NCI-H2107 (cell line): ENCODE data around the gene KLF6.

ENCODE experiments used
- DNase-seq: peaks from one replicate; lab custom pipeline; 2025; lab: John Stamatoyannopoulos, UW

Gene KLF6

DNA sequence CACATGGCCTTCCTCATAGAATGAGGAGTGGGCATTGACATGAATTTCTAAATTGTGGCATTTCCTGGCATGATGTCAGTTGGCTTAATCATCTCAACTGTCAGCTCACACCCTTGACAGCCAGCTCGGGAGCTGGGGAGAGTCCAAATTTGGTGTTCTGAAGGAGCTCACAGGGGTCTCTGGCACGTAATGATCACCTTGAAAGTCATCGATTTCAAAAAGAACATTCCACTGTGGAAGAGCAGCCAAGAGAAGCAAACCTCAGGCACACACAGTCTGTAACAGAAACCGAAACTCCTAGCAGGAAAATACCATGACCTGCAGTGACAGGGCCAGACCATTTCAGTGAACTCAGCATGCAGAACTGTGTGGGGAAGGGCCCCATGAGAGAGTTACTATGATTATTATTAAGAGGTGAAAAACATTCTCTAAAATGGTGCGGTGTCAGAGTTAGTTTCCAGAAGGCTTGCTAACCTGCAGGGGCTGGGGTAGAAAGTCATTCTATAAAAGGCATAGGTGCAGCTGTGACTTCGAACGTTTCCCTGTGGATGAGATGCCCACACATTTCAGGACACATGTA is 26.4 kb upstream of the KLF6 start:
- no peak for DNase-seq

- DNase-seq: no peak
Observed at GRCh38 chr10:3808689-3809199, 23.7 kb upstream of the KLF6 start.

- DNase-seq: no peak
Observed at GRCh38 chr10:3807928-3808496, 23.0 kb upstream of the KLF6 start.

DNA sequence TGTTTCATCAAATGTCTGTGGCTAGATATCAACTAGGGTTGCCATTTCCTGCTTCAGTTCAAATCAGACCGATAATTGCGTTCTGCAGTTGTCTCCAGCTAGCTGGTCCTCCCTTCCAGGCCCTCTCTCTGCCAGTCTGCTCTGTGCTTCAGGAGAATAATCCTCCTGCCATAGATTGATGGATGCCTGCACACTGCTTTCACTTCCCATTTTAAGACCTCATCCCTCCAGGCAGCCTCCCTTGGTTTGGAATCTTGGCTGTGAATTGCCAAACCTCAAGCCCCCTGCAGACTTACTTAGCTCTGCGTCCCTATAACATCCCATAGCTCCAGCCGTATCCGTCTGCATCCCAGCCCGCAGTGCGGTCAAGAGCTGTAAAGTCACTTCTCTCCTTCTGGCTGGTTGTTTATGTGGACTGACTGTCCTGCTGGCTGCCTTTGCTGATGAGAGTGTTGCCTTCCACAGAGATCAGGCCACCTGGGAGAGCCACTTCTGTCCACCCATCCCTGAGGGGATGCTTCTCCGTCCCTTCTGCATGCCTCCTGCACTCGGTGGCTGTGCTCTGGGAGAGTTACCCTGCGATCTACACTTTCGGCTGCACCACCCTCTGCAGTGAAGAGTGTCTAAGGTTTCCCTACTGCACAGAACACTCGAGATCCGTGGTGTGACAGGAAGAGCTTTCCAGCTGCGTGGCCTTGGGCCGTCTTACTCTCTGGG is 22.4 kb upstream of the KLF6 start:
- DNase-seq: no peak

- DNase-seq: no peak
Observed at GRCh38 chr10:3806603-3807002, 21.6 kb upstream of the KLF6 start.

- DNase-seq: no peak
Observed at GRCh38 chr10:3805791-3806461, 20.9 kb upstream of the KLF6 start.

- no peak for DNase-seq
Observed at GRCh38 chr10:3805201-3805790, 20.3 kb upstream of the KLF6 start.

GRCh38 chr10:3803927-3804741 is 19.1 kb upstream of the KLF6 start:
- DNase-seq: no peak

GRCh38 chr10:3803295-3803926 is 18.4 kb upstream of the KLF6 start:
- no peak for DNase-seq

DNA sequence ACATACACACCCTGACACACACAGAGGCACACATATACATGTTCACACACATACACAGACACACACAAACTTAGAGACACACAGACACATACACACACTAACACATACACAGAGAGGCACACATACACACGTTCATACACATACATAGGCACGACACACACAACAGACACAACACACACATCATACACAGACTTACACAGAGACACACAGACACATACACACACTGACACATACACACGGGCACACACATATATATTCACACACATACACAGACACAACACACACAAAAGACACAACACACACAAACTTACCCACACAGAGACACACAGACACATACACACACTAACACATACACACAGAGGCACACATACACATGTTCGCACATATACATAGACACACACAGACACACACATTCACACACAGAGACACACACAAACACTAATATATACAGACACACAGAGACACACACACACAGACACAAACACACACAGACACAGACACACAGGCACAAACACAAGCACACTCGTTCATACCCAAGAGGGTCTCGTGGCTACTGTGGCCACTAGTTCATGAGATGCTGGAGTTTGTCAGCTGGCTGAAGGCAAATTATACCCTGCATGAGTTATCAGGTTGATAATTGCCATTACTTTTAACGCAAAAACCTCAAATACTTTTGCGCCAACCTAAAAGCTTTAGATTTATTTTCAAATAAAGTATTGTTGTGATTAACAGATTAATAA is 17.7 kb upstream of the KLF6 start:
- DNase-seq: no peak

DNA sequence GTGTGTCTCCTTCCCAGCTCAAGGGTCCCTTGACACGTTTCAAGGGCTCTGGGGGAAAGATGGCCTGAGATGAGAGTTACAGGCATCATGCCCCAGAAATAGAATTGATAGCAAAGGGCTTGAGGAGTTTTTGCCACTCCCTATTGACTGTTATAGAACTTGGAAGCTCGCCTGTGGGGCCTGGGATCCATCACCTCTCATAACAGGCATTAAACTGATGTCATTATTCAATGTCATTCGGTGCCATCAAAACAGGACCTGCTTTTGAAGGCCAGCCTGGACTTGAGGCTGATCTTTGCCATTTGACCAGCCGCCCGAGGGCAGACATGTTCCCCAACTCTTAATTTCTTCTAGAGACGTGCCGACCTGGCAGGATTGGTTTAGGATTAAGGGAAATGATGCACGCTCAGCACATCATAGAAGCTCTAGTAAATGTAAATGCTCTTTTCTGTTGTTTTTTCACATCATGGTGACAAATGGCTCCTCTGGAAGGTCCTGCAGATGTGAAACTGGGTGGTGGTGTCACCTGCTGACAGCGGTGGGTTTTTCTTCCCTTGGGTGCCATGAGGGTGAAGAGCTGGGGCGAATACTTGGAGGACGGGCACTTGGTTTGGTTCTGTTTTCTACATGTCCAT is 16.7 kb upstream of the KLF6 start:
- DNase-seq: no peak

DNA sequence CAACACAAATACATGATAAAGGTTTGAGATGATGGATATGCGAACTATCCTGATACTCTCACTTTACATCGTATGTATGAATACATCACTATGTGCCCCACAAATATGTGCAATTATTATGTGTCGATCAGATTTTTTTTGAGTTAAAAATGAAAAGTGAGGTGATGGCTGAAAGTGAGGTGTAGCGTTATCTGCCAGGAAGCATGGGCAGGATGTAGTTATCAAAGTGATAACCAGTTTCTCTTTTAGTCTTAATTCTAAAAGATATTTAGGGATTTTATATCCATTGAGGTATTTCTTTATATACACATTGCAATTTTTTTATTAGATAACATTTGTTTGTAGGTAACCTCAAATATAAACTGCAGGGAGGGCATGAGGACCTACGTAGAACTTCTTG is 15.6 kb upstream of the KLF6 start:
- DNase-seq: no peak

DNA sequence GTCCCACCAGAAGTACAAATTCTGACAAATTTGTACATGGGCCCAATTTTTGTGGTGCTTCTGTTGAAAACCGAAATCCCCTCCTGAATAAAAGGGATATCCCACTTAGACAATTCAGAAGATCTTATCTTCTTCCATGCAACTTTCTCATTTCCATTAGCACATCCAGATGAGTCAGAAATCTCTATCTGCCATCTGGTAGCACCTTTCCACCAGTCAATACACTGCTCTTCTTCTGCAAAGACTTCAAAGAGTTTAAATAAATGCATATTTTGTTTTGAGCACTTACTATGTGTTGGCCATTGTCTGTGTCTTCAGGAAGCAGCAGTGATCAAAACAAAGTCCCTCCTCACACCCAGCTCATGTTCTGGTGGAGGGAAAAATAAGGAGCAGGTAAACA is 12.7 kb upstream of the KLF6 start:
- DNase-seq: no peak

GRCh38 chr10:3793553-3793952 is 8.5 kb upstream of the KLF6 start:
- no peak for DNase-seq

- no peak for DNase-seq
Observed at GRCh38 chr10:3792710-3793219, 7.8 kb upstream of the KLF6 start.

DNA sequence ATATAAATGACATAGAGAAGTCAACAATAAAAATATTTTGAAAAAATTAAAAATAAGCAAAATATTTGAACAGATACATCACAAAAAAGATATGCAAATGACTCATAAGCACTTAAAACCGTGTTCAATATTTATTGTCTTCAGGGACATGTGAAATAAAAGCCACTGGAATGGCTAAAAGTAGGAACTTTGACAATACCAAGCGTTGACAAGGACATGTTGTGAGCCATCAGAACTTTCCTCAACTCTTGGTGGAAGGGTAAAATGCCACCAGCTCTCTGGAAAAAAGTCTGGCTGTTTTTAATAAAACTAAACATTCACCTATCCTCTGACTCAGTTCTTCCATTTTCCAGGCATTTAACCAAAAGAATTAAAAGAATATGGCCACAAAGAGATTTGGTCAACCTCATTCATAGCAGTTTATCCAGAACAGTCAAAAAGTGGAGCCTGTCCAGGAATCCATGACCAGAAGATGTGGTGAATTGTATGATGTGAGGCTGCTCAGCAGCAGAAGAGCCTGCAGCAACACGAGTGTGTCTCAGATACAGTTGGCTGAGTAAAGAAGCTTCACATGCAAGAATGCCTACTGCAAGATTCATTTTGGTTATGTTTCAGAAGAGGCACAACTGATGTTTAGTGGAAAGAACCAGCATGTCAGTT is 7.1 kb upstream of the KLF6 start:
- no peak for DNase-seq

DNA sequence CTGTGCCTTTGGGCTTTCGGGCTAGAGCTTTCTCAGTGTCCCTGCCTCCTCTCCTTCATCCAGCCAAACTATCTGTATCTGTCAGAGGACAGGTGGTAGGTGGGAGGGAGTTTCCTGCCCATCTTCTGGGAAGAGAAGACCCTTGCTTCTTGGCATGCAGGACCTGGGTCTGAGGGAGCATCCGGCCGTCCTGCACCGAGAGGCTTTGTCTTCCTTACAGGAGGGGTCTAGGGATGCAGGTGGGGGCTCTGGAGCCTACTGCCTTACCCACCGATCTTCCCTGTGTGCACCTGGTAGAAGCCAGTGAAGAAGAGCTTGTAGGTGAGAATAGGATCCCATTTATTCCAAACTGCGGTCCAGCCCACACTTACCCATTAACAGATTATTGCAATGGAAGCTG is 5.8 kb upstream of the KLF6 start:
- no peak for DNase-seq

DNA sequence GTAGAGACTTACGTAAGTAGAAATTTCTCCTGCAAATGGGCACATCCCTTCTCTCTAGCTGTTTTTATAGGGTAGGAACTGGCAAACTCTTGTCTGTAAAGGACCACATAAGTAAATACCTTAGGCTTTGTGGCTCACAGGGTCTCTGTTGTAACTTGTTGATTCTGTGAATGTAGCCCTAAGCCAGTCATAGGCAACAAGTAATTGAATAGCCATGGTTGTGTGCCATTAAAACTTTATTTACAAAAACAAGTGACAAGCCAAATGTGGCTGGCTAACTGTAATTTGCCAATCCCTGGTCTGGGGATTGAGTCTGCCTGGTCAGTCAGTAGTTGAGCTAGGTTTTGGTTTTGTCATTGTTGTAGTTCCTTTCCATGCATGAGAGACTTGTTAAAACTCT is 5.3 kb upstream of the KLF6 start:
- DNase-seq: no peak

- no peak for DNase-seq
Observed at GRCh38 chr10:3789621-3790020, 4.6 kb upstream of the KLF6 start.
